GM18508 (cell line): ENCODE data around the gene VCL.

Experiments
- ATAC-seq: cut with Tn5 transposase; IDR thresholded peaks from one replicate; pipeline ENCODE4 v1.9.1; 2021; ENCODE audit warnings: moderate number of reproducible peaks; ENCODE audit not compliant: insufficient read depth, unreplicated experiment

VCL gene

GRCh38 chr10:74063256-74063655 lies 65.3 kb downstream of the VCL start:
- no peak for ATAC-seq

GRCh38 chr10:74067373-74068352 lies 69.7 kb downstream of the VCL start:
- no peak for ATAC-seq

GRCh38 chr10:74071157-74071556 lies 73.2 kb downstream of the VCL start:
- ATAC-seq = no peak

- no peak for ATAC-seq
These were observed 74.6 kb downstream of the VCL start for GRCh38 chr10:74072503-74072902.

GRCh38 chr10:74075906-74076305 lies 78.0 kb downstream of the VCL start:
- no peak for ATAC-seq

GRCh38 chr10:74076961-74077360 lies 79.0 kb downstream of the VCL start:
- no peak for ATAC-seq

- ATAC-seq = no peak
These were observed 79.5 kb downstream of the VCL start for GRCh38 chr10:74077416-74077815.

- ATAC-seq = no peak
These were observed 80.1 kb downstream of the VCL start for GRCh38 chr10:74078037-74078436.

GRCh38 chr10:74079028-74079935 lies 81.4 kb downstream of the VCL start:
- no peak for ATAC-seq

- no peak for ATAC-seq
These were observed 82.1 kb downstream of the VCL start for GRCh38 chr10:74079936-74080590.

- no peak for ATAC-seq
These were observed 83.4 kb downstream of the VCL start for GRCh38 chr10:74081192-74081803.

- ATAC-seq = no peak
These were observed 84.2 kb downstream of the VCL start for GRCh38 chr10:74081941-74082718.

- ATAC-seq = no peak
These were observed 85.4 kb downstream of the VCL start for GRCh38 chr10:74083304-74083703.

GRCh38 chr10:74084955-74085354 lies 87.0 kb downstream of the VCL start:
- ATAC-seq = no peak

GRCh38 chr10:74086317-74086716 lies 88.4 kb downstream of the VCL start:
- ATAC-seq = no peak

- no peak for ATAC-seq
These were observed 90.8 kb downstream of the VCL start for GRCh38 chr10:74088722-74089121.

- no peak for ATAC-seq
These were observed 94.5 kb downstream of the VCL start for GRCh38 chr10:74092372-74092771.

GRCh38 chr10:74093530-74094164 lies 95.7 kb downstream of the VCL start:
- no peak for ATAC-seq

GRCh38 chr10:74094231-74094630 lies 96.3 kb downstream of the VCL start:
- ATAC-seq = no peak
